Measurements from ENCODE around the gene EVI5.

- TF ChIP-seq CTCF (IDR thresholded peaks at IDR 0.05; ENCODE audit: poor library complexity) (no peak), EZH2phosphoT487 (IDR thresholded peaks at IDR 0.05; ENCODE audit: low read depth, severe bottlenecking, unreplicated experiment) (no peak), EZH2 (IDR thresholded peaks at IDR 0.05; ENCODE audit: borderline replicate concordance) (no peak)
Observed at GRCh38 chr1:92488832-92489231, 296.1 kb downstream of the EVI5 start.

Data from hepatocyte (in vitro differentiated cells).